A204.1 (cell line): ENCODE results near the gene GNAT2.

Source experiments
- FAIRE-seq: peaks from 2 replicates; lab custom pipeline; 2012; peaks lifted over from hg19 to GRCh38; lab: Jason Lieb, UNC

The GNAT2 gene

GRCh38 chr1:109641861-109642260 lies 22.4 kb upstream of the GNAT2 start:
- FAIRE-seq = no peak

GRCh38 chr1:109641078-109641740 lies 21.8 kb upstream of the GNAT2 start:
- no peak for FAIRE-seq

GRCh38 chr1:109640285-109640865 lies 21.0 kb upstream of the GNAT2 start:
- FAIRE-seq = no peak

- no peak for FAIRE-seq
Observed at GRCh38 chr1:109639841-109640184, 20.4 kb upstream of the GNAT2 start.

- FAIRE-seq = no peak
Observed at GRCh38 chr1:109639063-109639840, 19.8 kb upstream of the GNAT2 start.

- no peak for FAIRE-seq
Observed at GRCh38 chr1:109637446-109637845, 18.0 kb upstream of the GNAT2 start.

GRCh38 chr1:109636201-109636952 lies 17.0 kb upstream of the GNAT2 start:
- FAIRE-seq = no peak

GRCh38 chr1:109635862-109636200 lies 16.4 kb upstream of the GNAT2 start:
- FAIRE-seq = no peak

GRCh38 chr1:109634771-109635750 lies 15.6 kb upstream of the GNAT2 start:
- FAIRE-seq = no peak

GRCh38 chr1:109634292-109634691 lies 14.9 kb upstream of the GNAT2 start:
- FAIRE-seq = no peak

GRCh38 chr1:109632671-109633346 lies 13.4 kb upstream of the GNAT2 start:
- no peak for FAIRE-seq

GRCh38 chr1:109631513-109632505 lies 12.4 kb upstream of the GNAT2 start:
- no peak for FAIRE-seq

- FAIRE-seq = no peak
Observed at GRCh38 chr1:109630898-109631512, 11.6 kb upstream of the GNAT2 start.

- FAIRE-seq = no peak
Observed at GRCh38 chr1:109630081-109630897, 10.9 kb upstream of the GNAT2 start.

GRCh38 chr1:109629372-109630030 lies 10.1 kb upstream of the GNAT2 start:
- FAIRE-seq = no peak

GRCh38 chr1:109628540-109629321 lies 9.3 kb upstream of the GNAT2 start:
- FAIRE-seq = no peak

- no peak for FAIRE-seq
Observed at GRCh38 chr1:109627692-109628399, 8.4 kb upstream of the GNAT2 start.
